Bronchial epithelial cell (primary cell): ENCODE results near the gene ZFHX2. TPM values are rescaled to one million over a fixed set of nuclear protein-coding genes. Genes with fewer than 3 reads are reported as not detected.

Experiments
- DNase-seq: peaks from one replicate; pipeline ENCODE4 v3.0.0-alpha.2; 2010; ENCODE audit warnings: low read depth
- FAIRE-seq: peaks from 2 replicates; lab custom pipeline; 2011; peaks lifted over from hg19 to GRCh38; lab: Jason Lieb, UNC
- H3K27me3 ChIP-seq: 2 replicates; pipeline ENCODE4 v1.5.1; 2011; ENCODE audit warnings: low read length; ENCODE audit not compliant: control insufficient read depth, insufficient read depth
- H3K36me3 ChIP-seq: 2 replicates; pipeline ENCODE4 v1.5.1; 2011; ENCODE audit warnings: low read length; ENCODE audit not compliant: control insufficient read depth, insufficient read depth
- H3K4me3 ChIP-seq: 2 replicates; pipeline ENCODE4 v1.5.1; 2011; ENCODE audit warnings: mild to moderate bottlenecking, low read depth, low read length, control low read depth
- total RNA-seq: library from RNA; depleted of rRNA; stranded (reverse); fragments of >200 nt; gene quantifications from 2 replicates; pipeline ENCODE4 v1.2.1, GENCODE V29; 2014
- TF ChIP-seq, protein P1 (sequence below): IDR thresholded peaks from 2 replicates; pipeline ENCODE4 v1.5.1; 2011; ENCODE audit warnings: mild to moderate bottlenecking, moderate library complexity, low read length, control low read depth, inconsistent platforms; ENCODE audit not compliant: insufficient read depth, severe bottlenecking

The ZFHX2 gene
- total RNA-seq, 1 donor from 2014 or later = 0.26 TPM

- TF ChIP-seq, protein P1, sequence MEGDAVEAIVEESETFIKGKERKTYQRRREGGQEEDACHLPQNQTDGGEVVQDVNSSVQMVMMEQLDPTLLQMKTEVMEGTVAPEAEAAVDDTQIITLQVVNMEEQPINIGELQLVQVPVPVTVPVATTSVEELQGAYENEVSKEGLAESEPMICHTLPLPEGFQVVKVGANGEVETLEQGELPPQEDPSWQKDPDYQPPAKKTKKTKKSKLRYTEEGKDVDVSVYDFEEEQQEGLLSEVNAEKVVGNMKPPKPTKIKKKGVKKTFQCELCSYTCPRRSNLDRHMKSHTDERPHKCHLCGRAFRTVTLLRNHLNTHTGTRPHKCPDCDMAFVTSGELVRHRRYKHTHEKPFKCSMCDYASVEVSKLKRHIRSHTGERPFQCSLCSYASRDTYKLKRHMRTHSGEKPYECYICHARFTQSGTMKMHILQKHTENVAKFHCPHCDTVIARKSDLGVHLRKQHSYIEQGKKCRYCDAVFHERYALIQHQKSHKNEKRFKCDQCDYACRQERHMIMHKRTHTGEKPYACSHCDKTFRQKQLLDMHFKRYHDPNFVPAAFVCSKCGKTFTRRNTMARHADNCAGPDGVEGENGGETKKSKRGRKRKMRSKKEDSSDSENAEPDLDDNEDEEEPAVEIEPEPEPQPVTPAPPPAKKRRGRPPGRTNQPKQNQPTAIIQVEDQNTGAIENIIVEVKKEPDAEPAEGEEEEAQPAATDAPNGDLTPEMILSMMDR = peak; percentile 86
- no peak for FAIRE-seq
- H3K4me3 ChIP-seq = no peak overlapping the region
- H3K27me3 ChIP-seq = no peaks in the 10 kb centered on the region
- peaks cover 44% of the 10 kb centered on the region for H3K36me3 ChIP-seq
- DNase-seq = peak; percentile 36
Observed at GRCh38 chr14:23562822-23563472, 11.4 kb upstream of the ZFHX2 start.

GRCh38 chr14:23561873-23562821 is 10.6 kb upstream of the ZFHX2 start:
- no peaks in the 10 kb centered on the region for H3K27me3 ChIP-seq
- FAIRE-seq (no peak), DNase-seq (no peak)
- H3K36me3 ChIP-seq = peaks cover 44% of the 10 kb centered on the region
- no peak overlapping the region for H3K4me3 ChIP-seq
- TF ChIP-seq, protein P1 = peak; percentile 2

DNA sequence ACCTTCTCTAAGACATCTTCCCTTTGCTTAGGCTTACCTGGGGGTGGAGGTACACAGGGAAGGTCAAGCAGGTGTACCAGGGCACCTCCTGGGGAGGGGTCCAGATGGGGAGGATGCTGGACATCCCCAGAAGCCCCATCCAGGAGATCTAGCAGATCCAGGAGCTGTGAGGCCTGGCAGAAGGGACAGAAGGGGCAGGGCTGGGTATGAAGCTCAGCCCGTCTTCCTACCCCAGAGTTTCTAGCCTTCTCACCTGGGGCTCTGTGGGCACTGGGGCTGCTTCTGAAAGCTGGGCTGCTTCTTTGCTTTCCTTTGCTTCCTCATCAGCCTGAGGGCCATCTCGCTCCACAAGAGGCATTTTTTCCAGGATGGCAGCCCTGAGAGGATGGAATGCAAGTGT is 9.7 kb upstream of the ZFHX2 start:
- no peak for FAIRE-seq
- peaks cover 44% of the 10 kb centered on the region for H3K36me3 ChIP-seq

DNA sequence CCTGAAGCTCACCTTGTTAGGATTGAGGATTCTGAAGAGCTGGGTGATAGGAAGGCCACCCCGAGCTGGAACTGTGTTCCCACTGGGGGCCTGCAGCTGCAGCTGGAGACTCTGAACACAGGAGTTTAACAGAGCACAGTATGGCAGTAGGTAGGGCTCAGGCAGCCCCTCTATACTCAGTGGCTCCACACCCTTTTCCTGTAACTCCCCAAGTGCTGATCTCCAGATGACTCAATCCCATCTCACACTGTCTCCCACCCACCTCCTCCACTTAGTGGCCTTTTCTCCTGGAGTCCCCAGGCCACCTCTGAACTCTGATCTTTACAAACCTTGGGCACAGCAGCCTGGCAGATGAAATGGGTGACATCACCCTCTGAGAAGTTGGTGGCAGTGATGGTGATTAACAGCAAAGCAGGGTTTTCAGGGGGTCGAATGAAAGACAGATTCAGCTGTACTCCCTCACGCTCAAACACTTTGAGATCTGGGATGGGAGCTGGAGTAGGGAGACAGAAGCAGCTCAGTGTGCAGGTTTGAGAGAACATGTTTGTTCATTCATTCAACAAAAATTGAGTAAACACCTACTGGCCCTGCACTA is 8.5 kb upstream of the ZFHX2 start:
- H3K27me3 ChIP-seq = no peaks in the 10 kb centered on the region
- TF ChIP-seq, protein P1 = no peak
- no peak for FAIRE-seq
- no peak overlapping the region for H3K4me3 ChIP-seq
- no peak for DNase-seq
- H3K36me3 ChIP-seq = peaks cover 36% of the 10 kb centered on the region

More for the DNA sequence above, 9.7 kb upstream of the ZFHX2 start:
- no peak for DNase-seq
- TF ChIP-seq, protein P1 = no peak
- H3K27me3 ChIP-seq = no peaks in the 10 kb centered on the region
- no peak overlapping the region for H3K4me3 ChIP-seq

- no peaks in the 10 kb centered on the region for H3K27me3 ChIP-seq
- DNase-seq = peak; percentile 26
- no peak overlapping the region for H3K4me3 ChIP-seq
- FAIRE-seq = no peak
- TF ChIP-seq, protein P1 = peak; percentile 90
- H3K36me3 ChIP-seq = peaks cover 32% of the 10 kb centered on the region
Observed at GRCh38 chr14:23559010-23559925, 7.7 kb upstream of the ZFHX2 start.
